22Rv1 (cell line): ENCODE results near the gene BRD7.

Experiments
- H3K27ac ChIP-seq: fragments of 450-650 bp; 2 replicates; pipeline ENCODE4 v1.5.1; 2017
- CTCF ChIP-seq: fragments of 450-650 bp; IDR thresholded peaks from 2 replicates; pipeline ENCODE4 v1.5.1; 2017; ENCODE audit warnings: mild to moderate bottlenecking
- ZFX ChIP-seq: fragments of 450-650 bp; IDR thresholded peaks from 2 replicates; pipeline ENCODE4 v1.6.1; 2017; ENCODE audit warnings: antibody characterized with exemption, borderline replicate concordance

Gene BRD7

GRCh38 chr16:50402298-50402895, 33.6 kb upstream of the BRD7 start:
- H3K27ac ChIP-seq = no peak overlapping the region
- no peak for TF ChIP-seq CTCF

GRCh38 chr16:50401355-50401754, 32.6 kb upstream of the BRD7 start:
- no peak for TF ChIP-seq CTCF
- TF ChIP-seq ZFX = no peak

GRCh38 chr16:50400967-50401348, 32.2 kb upstream of the BRD7 start:
- TF ChIP-seq ZFX (no peak), CTCF (no peak)
- no peak overlapping the region for H3K27ac ChIP-seq

More at GRCh38 chr16:50401355-50401754, 32.6 kb upstream of the BRD7 start:
- no peak overlapping the region for H3K27ac ChIP-seq

- TF ChIP-seq ZFX (no peak), CTCF (no peak)
- no peak overlapping the region for H3K27ac ChIP-seq
Observed at GRCh38 chr16:50400312-50400966, 31.7 kb upstream of the BRD7 start.

- H3K27ac ChIP-seq = no peak overlapping the region
- TF ChIP-seq ZFX (no peak), CTCF (no peak)
Observed at GRCh38 chr16:50399411-50399810, 30.6 kb upstream of the BRD7 start.

- no peak overlapping the region for H3K27ac ChIP-seq
- no peak for TF ChIP-seq ZFX
- no peak for TF ChIP-seq CTCF
Observed at GRCh38 chr16:50398336-50398735, 29.5 kb upstream of the BRD7 start.

- TF ChIP-seq CTCF (no peak), ZFX (no peak)
- H3K27ac ChIP-seq = no peak overlapping the region
Observed at GRCh38 chr16:50396761-50397535, 28.2 kb upstream of the BRD7 start.
